Stimulated activated CD4-positive, alpha-beta T cell treated with anti-CD3 and anti-CD28 coated beads, Interleukin-4, amount 100 ng/mL, for 1 hour (primary cell): ENCODE measurements around the gene NDUFV3.
"Not testable (repeated sequence)": the region's sequence is repeated elsewhere in the genome, so short reads cannot be mapped to it uniquely, and the experiment has no call there.

Experiments
- DNase-seq: peaks from one replicate; pipeline ENCODE4 v3.0.0-alpha.2; 2020

The NDUFV3 gene

GRCh38 chr21:42903817-42904216 lies 10.7 kb downstream of the NDUFV3 start:
- no peak for DNase-seq

- DNase-seq, result no peak
Observed at GRCh38 chr21:42905195-42905594, 12.1 kb downstream of the NDUFV3 start.

GRCh38 chr21:42906233-42906632 lies 13.1 kb downstream of the NDUFV3 start:
- DNase-seq, result no peak

- DNase-seq, result not testable (repeated sequence)
Observed at GRCh38 chr21:42908484-42908883, 15.4 kb downstream of the NDUFV3 start.

GRCh38 chr21:42911920-42912319 lies 18.8 kb downstream of the NDUFV3 start:
- not testable (repeated sequence) for DNase-seq

GRCh38 chr21:42913476-42913875 lies 20.4 kb downstream of the NDUFV3 start:
- DNase-seq, result no peak

- no peak for DNase-seq
Observed at GRCh38 chr21:42918291-42918690, 25.2 kb downstream of the NDUFV3 start.

- no peak for DNase-seq
Observed at GRCh38 chr21:42921927-42922326, 28.8 kb downstream of the NDUFV3 start.

- DNase-seq, result no peak
Observed at GRCh38 chr21:42922918-42923317, 29.8 kb downstream of the NDUFV3 start.

- DNase-seq, result peak; percentile 50
Observed at GRCh38 chr21:42923553-42924432, 30.7 kb downstream of the NDUFV3 start.

GRCh38 chr21:42924433-42924751 lies 31.3 kb downstream of the NDUFV3 start:
- DNase-seq, result no peak

- DNase-seq, result no peak
Observed at GRCh38 chr21:42925114-42925926, 32.2 kb downstream of the NDUFV3 start, which contains the start of gene ERVH48-1. TSS of gene ERVH48-1 (minus strand) at chr21:42925630. CDS start at chr21:42919006, 6,624 bp downstream.

GRCh38 chr21:42927474-42928200 lies 34.5 kb downstream of the NDUFV3 start:
- not testable (repeated sequence) for DNase-seq

GRCh38 chr21:42929969-42930368 lies 36.9 kb downstream of the NDUFV3 start:
- no peak for DNase-seq

- no peak for DNase-seq
Observed at GRCh38 chr21:42931560-42932235, 38.6 kb downstream of the NDUFV3 start.

- not testable (repeated sequence) for DNase-seq
Observed at GRCh38 chr21:42932378-42933136, 39.4 kb downstream of the NDUFV3 start.

- DNase-seq, result not testable (repeated sequence)
Observed at GRCh38 chr21:42933137-42933970, 40.2 kb downstream of the NDUFV3 start.

- not testable (repeated sequence) for DNase-seq
Observed at GRCh38 chr21:42933973-42934372, 40.9 kb downstream of the NDUFV3 start.

- DNase-seq, result not testable (repeated sequence)
Observed at GRCh38 chr21:42936360-42936759, 43.3 kb downstream of the NDUFV3 start.

- not testable (repeated sequence) for DNase-seq
Observed at GRCh38 chr21:42937034-42937940, 44.2 kb downstream of the NDUFV3 start.
